DND-41 (cell line): ENCODE results near the gene MKNK1.

ENCODE experiments used
- CTCF ChIP-seq: IDR thresholded peaks from 2 replicates; pipeline ENCODE4 v1.5.1; 2012; ENCODE audit warnings: borderline replicate concordance, low read length, moderate library complexity, mild to moderate bottlenecking; ENCODE audit not compliant: poor library complexity, severe bottlenecking; ENCODE audit errors: extremely low read depth
- EZH2 ChIP-seq: IDR thresholded peaks from 3 replicates; pipeline ENCODE4 v1.6.1; 2012; ENCODE audit warnings: borderline replicate concordance, low read depth, mild to moderate bottlenecking, moderate library complexity, low read length, inconsistent platforms; ENCODE audit not compliant: severe bottlenecking

- TF ChIP-seq CTCF (no peak), EZH2 (no peak)
Measured at GRCh38 chr1:46515576-46515975, 88.5 kb downstream of the MKNK1 start.
